ENCODE results near the gene ADAMTS12.

Gene ADAMTS12

DNA sequence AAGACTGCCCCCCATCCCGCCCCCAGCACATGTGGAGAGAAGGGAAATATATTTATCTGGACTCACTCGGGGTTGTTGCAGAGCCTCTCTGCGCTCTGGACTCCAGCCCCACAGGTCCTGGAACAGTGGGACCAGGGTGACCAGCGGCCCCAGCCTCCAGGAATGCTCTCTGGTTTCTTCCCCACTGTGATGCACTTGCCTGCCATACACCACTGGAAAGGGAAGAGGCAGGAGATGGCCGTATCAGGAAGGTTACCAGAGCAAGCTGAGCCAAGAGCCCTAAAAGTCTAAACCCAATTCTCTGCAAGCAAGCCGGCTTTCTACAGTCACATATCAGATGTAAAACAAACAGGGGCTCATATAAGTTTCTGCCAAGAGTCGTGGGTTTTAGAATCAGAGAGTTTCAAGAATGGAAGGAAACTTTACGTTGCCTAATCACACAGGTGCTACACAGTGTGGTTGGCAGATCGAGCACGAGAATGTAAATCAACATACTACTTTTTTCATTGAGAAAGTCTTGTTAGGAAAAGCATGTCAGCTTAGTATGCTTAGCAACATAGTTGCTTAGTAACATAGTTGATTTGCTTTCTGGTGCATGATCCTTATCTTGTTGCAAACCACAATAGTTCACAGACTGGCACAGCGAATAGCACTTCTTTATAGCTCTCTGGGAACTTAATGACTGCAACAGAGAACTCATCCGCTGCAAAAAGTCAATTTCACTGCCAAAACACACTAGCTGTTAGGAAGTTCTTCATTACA lies 249.9 kb downstream of the ADAMTS12 start:
- no peak for DNase-seq

DNA sequence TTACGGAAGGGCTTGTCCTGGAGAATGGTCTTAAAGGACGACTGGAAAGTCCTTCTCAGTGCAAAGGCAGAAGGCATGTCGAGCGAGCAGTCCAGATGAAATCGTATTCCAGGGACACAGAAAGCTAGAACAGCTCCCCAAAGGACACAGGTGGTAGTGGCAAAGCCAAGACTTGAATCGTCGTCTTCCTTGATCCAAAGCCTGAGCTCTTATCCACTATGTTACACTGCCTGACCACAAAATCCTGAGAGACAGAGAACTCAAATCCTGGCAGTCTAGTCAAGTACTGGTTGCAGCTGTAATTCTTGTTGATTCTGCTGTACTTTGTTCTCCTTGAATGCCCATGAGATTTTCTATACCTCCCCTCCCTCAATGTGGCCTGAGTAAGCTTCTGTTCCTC lies 252.3 kb downstream of the ADAMTS12 start:
- no peak for DNase-seq

GRCh38 chr5:33637011-33637410 lies 254.8 kb downstream of the ADAMTS12 start:
- no peak for DNase-seq

DNA sequence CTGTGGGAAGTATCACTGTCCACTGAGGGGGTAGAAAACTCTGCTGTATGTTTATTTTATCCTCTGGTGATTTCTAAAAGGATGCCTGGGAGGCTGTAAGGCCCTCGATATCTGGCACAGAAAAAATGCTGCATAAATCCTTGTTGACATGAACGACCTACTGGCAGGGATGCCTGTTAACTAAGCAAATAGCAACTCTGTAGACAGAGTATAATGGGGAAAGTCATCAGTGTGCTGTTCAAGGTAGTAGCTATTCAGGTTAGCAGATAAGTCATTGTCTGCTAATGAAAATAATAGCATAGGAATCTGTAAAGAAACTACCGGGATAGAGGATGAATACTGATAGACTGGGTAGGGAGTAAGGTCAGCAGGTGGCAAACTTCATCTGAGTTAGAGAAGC lies 256.2 kb downstream of the ADAMTS12 start:
- DNase-seq = no peak

GRCh38 chr5:33633699-33634098 lies 258.1 kb downstream of the ADAMTS12 start:
- DNase-seq = no peak

- DNase-seq = no peak
Measured at GRCh38 chr5:33631786-33632185, 260.0 kb downstream of the ADAMTS12 start.

- DNase-seq = no peak
Measured at GRCh38 chr5:33631139-33631538, 260.7 kb downstream of the ADAMTS12 start.

GRCh38 chr5:33629999-33630398 lies 261.8 kb downstream of the ADAMTS12 start:
- DNase-seq = no peak

- DNase-seq = no peak
Measured at GRCh38 chr5:33628796-33629195, 263.0 kb downstream of the ADAMTS12 start.

DNA sequence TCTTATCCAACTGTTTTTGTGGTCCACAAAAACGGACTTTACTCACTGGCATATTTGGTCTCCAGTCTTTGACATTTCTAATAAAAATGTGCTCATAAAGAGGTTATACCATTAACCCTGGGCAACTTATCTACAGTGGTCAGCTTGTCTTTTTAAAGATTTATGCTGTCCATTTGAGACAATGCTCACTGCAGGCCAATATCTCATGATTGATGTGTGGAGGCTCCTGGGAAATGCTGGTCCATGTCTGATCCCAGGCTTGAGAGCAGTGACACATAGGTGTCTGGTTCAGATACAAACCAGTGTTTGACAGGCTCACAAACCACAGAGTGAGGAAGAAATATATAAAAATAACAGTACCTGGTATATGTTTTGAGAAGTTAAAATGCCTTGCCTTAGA lies 270.3 kb downstream of the ADAMTS12 start:
- no peak for DNase-seq

DNA sequence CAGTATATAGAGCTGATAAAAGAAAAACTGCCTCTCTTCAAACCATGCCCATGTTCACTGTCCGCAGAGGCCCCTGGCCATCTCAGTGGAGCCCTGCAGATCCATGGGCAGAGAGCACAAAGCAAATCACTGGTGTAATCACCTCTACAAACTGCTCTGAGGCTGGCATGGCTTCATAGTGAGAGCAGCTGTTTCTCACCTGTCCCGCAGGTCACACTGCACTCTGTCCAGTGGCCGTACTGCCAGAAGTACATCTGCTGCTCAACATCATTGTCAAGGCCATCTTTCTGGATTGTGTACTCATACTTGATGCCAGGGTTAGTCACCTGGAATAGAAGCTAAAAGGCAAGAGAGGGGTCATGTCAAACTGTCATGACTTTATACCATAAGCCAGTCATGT lies 277.8 kb downstream of the ADAMTS12 start:
- DNase-seq = no peak

GRCh38 chr5:33612386-33612785 lies 279.4 kb downstream of the ADAMTS12 start:
- DNase-seq = no peak

DNA sequence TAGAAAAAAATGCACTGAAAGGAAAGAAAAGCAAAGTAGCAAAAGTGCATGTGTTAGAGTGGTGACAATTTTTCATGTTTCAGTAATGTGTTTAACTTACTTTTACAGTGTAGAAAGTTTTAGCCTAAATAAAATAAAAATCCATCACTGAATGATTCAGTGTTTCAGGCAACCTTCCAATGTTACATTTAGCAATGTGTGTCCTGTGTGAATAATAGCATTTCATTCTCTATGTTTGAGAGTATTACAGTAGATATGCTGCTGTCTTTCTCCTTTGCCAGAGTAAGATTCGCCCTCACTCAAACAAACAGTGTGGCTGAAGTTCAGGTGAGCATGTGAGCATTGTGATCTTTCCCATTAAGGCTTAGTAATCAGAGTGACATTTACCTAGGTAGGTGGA lies 279.9 kb downstream of the ADAMTS12 start:
- no peak for DNase-seq

GRCh38 chr5:33608344-33609041 lies 283.3 kb downstream of the ADAMTS12 start:
- no peak for DNase-seq

GRCh38 chr5:33604503-33604902 lies 287.3 kb downstream of the ADAMTS12 start:
- DNase-seq = no peak

GRCh38 chr5:33601881-33602280 lies 289.9 kb downstream of the ADAMTS12 start:
- no peak for DNase-seq

DNA sequence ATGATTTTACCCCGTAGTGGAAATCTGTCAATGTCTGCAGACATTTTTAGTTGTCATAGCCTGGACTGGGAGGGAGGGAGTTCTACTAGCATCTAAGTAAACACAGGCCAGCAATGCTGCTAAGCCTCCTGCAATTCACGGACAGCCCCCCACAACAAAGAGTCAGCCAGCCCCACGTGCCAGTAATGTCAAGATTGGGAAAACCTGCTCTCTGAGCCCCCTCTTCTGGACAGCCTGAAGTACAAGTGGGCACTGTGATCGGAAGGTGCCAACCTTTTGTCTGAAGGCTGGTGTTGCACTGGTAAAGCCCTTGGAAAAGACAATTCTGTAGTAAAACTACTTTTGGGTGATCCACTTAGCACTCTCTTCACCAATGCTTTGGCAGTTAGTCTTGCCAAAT lies 296.5 kb downstream of the ADAMTS12 start:
- DNase-seq = no peak

GRCh38 chr5:33594006-33594405 lies 297.8 kb downstream of the ADAMTS12 start:
- no peak for DNase-seq

GRCh38 chr5:33592245-33592644 lies 299.5 kb downstream of the ADAMTS12 start:
- no peak for DNase-seq

- no peak for DNase-seq
Measured at GRCh38 chr5:33588654-33589372, 303.0 kb downstream of the ADAMTS12 start.

- no peak for DNase-seq
Measured at GRCh38 chr5:33583332-33583731, 308.5 kb downstream of the ADAMTS12 start.

DNA sequence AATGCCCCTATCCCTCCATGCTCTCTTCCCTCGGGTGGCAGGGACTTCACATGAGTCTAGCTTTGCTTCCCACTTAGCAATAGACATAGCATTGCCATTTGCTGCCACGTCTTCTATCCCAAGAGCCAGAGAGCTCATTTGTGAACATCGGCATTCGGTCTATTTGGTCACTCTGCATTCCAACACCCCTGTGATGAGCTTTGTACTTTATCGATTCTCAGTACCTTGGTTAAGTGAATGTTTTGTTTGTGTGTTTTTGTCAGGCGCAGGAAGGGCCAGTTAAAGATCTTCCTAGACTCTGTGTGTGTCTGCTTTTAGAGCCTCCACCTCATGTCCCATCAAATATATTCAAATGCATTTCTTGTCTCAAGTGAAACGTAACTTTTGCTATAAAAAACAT lies 309.4 kb downstream of the ADAMTS12 start:
- no peak for DNase-seq

DNA sequence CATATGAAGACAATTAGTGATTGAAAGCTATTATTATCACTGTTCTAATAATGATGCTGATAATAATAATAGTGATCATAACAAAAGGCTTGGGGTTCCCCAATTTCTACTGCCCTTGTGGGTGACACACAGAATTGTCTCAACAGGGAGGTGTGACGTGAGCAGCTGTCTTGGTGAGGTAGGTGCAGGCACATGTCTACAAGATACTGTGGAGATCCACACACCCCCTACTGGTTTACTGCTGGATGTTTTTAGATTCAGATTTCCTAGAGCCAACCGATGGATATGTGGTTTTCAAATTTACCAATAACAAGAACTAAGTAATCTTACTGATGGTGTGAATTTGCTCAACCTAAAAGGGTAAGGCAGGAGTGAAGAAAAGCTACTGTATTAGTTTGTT lies 312.0 kb downstream of the ADAMTS12 start:
- no peak for DNase-seq

GRCh38 chr5:33579152-33579551 lies 312.6 kb downstream of the ADAMTS12 start:
- DNase-seq = no peak
